HG03460 (cell line): ENCODE results near the gene MBD4.
"Not testable (repeated sequence)": the region's sequence is repeated elsewhere in the genome, so short reads cannot be mapped to it uniquely, and the experiment has no call there.

Experiments
- ATAC-seq: cut with Tn5 transposase; IDR thresholded peaks from one replicate; pipeline ENCODE4 v1.9.1; 2021; ENCODE audit not compliant: unreplicated experiment

MBD4 gene

DNA sequence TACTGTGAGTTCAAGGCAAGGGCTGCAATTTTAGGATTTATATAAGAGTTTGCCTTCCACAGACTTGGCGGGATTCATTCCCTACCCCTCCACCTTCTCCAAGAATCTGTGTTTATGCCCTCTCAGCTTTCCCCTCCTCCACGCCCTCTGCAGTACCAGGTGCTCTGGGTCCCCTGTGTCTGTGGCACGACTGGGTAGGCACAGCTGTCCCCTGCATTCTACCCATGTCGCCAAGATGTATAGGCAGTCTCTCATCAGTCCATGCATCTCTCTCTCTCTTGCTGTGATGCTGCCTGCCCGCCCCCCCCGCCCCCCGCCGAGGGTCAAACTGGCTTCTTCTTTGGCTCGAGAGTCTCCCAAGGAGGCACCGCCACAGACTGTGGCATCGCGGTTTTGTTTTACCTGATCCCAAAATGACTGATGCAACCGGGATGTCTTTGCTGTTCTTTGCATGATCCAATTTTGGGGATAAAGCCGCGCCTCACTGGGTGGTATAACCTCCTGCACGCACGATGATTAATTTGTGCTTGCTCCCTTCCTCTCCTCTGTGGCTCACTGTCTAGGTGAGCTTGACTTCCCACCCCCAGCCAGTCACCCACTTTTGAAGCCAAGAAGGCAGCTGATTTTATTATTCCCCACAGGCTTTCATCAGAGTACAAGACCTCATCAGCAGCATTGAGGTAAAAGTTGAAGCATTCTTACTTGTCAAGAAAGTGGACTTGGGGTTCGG lies 55.0 kb downstream of the MBD4 start:
- no peak for ATAC-seq

- not testable (repeated sequence) for ATAC-seq
These were observed 55.6 kb downstream of the MBD4 start for GRCh38 chr3:129384103-129384502.

DNA sequence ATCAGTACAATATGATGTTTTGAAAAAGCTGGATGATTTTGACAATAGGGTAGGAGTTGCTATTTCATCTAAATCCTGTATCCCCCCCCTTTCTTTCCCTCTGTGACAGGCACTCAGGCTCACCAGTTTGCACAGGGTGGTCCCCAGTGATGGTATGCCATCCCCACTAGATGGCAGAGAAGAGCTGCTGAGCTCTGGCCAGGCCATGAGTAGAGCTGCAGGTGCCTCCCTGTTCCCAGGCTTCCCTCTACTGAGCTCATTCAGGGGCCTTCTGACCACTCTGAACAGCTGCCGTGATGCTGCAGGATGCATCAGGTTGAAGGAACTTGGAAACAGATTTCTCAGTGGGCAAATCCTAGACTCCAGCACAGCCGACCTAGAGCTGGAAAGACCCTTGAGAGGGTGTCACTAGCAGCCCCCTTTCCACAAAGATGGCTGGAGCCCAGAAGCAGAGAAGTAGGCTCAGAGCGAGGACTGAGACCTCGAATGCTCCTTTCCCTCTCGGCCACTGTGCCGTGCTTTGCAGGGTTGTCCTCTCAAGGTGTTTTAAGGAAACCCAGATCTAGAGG lies 56.4 kb downstream of the MBD4 start:
- peak; percentile 85 for ATAC-seq

DNA sequence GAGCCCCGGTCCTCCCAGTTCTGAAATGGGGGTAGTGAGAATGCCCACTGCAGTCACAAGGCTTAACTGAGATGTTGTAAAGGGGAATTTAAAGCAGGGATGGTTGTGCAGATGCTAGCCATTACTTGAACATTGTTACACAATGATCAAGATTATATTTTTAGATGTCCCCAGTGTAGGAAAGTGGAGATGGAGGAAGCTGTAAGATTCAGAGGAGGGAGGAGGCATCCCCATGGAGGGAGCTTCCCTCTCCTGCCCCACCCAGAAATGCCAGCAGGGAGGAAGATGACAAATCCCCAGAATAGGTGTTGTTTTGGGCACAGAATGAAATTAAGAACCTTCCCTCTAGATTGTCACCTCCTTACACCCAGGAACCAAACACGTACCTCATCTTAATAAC lies 57.4 kb downstream of the MBD4 start:
- ATAC-seq, result no peak
